ENCODE measurements around the gene FGFR4. TPM values are rescaled to one million over a fixed set of nuclear protein-coding genes. Genes with fewer than 3 reads are reported as not detected.
A peak's percentile ranks its signal among the peaks of the same experiment; 100 is the strongest.

FGFR4 gene
- total RNA-seq, 2 experiments from 2014 or later, result 0.64 to 1.8 TPM

- ChIA-PET CTCF (interaction anchor here (0.6 to 1.4 kb wide), 2 partner anchors 11 to 1672 kb away, joined by 3 to 7 read pairs; no protein-coding TSS in a partner anchor), POLR2A (no interaction called here)
- no peaks in the 10 kb centered on the region for H3K27me3 Mint-ChIP-seq
- no peak overlapping the region for H3K4me3 Mint-ChIP-seq
- H3K4me1 Mint-ChIP-seq, result peaks cover 3% of the 10 kb centered on the region
- no peak overlapping the region for H3K27ac Mint-ChIP-seq
- H3K9me3 Mint-ChIP-seq, result no peaks in the 10 kb centered on the region
- peaks cover 13% of the 10 kb centered on the region for H3K36me3 Mint-ChIP-seq (ENCODE audit: low read depth)
- DNase-seq, result no peak
Observed at GRCh38 chr5:177067503-177067902, 19.2 kb upstream of the FGFR4 start.

- Mint-ChIP-seq H3K9me3 (no peaks in the 10 kb centered on the region), H3K36me3 (ENCODE audit: low read depth) (peaks cover 14% of the 10 kb centered on the region), H3K27ac (no peak overlapping the region), H3K4me1 (peaks cover 4% of the 10 kb centered on the region), H3K27me3 (no peaks in the 10 kb centered on the region), H3K4me3 (no peak overlapping the region)
- ChIA-PET POLR2A (no interaction called here), CTCF (interaction anchor here (0.6 to 4.5 kb wide), 8 partner anchors 9 to 341 kb away, joined by 3 to 19 read pairs (median 4); no protein-coding TSS in a partner anchor)
- DNase-seq, result no peak
Observed at GRCh38 chr5:177070536-177071191, 16.1 kb upstream of the FGFR4 start.

- H3K27ac Mint-ChIP-seq, result no peak overlapping the region
- peak; percentile 84 for DNase-seq
- no peaks in the 10 kb centered on the region for H3K9me3 Mint-ChIP-seq
- peaks cover 4% of the 10 kb centered on the region for H3K4me1 Mint-ChIP-seq
- no peak overlapping the region for H3K4me3 Mint-ChIP-seq
- POLR2A ChIA-PET, result no interaction called here
- CTCF ChIA-PET, result interaction anchor here (0.5 to 4.5 kb wide), 14 partner anchors 8 to 332 kb away, joined by 3 to 19 read pairs (median 3); partner anchors contain the start of gene FGFR4
- no peaks in the 10 kb centered on the region for H3K27me3 Mint-ChIP-seq
- peaks cover 11% of the 10 kb centered on the region for H3K36me3 Mint-ChIP-seq (ENCODE audit: low read depth)
Observed at GRCh38 chr5:177071666-177072385, 14.9 kb upstream of the FGFR4 start.

- ChIA-PET POLR2A (no interaction called here), CTCF (interaction anchor here (2.2 kb wide), 1 partner anchor 10 kb away, joined by 7 read pairs; no protein-coding TSS in a partner anchor)
- Mint-ChIP-seq H3K36me3 (ENCODE audit: low read depth) (peaks cover 7% of the 10 kb centered on the region), H3K27ac (no peak overlapping the region), H3K9me3 (no peaks in the 10 kb centered on the region), H3K27me3 (no peaks in the 10 kb centered on the region), H3K4me3 (no peak overlapping the region), H3K4me1 (peaks cover 1% of the 10 kb centered on the region)
- no peak for DNase-seq
Observed at GRCh38 chr5:177077335-177077734, 9.4 kb upstream of the FGFR4 start.

- Mint-ChIP-seq H3K4me3 (no peak overlapping the region), H3K27me3 (peaks cover 5% of the 10 kb centered on the region), H3K9me3 (no peaks in the 10 kb centered on the region), H3K36me3 (ENCODE audit: low read depth) (no peaks in the 10 kb centered on the region), H3K27ac (no peak overlapping the region), H3K4me1 (no peaks in the 10 kb centered on the region)
- DNase-seq, result no peak
- POLR2A ChIA-PET, result no interaction called here
- CTCF ChIA-PET, result interaction anchor here (0.8 to 2.2 kb wide), 5 partner anchors 8 to 419 kb away, joined by 3 to 7 read pairs (median 3); no protein-coding TSS in a partner anchor
Observed at GRCh38 chr5:177079606-177080005, 7.1 kb upstream of the FGFR4 start.

- ChIA-PET POLR2A (no interaction called here), CTCF (interaction anchor here (1.0 to 1.4 kb wide), 2 partner anchors 9 to 420 kb away, joined by 3 to 4 read pairs; no protein-coding TSS in a partner anchor)
- Mint-ChIP-seq H3K27me3 (peaks cover 8% of the 10 kb centered on the region), H3K4me3 (no peak overlapping the region), H3K9me3 (no peaks in the 10 kb centered on the region), H3K4me1 (no peaks in the 10 kb centered on the region), H3K27ac (no peak overlapping the region), H3K36me3 (ENCODE audit: low read depth) (no peaks in the 10 kb centered on the region)
- no peak for DNase-seq
Observed at GRCh38 chr5:177080265-177080664, 6.5 kb upstream of the FGFR4 start.

- DNase-seq, result no peak
- Mint-ChIP-seq H3K27me3 (peaks cover 20% of the 10 kb centered on the region), H3K4me1 (peaks cover 7% of the 10 kb centered on the region), H3K36me3 (ENCODE audit: low read depth) (no peaks in the 10 kb centered on the region), H3K9me3 (no peaks in the 10 kb centered on the region), H3K4me3 (no peak overlapping the region), H3K27ac (no peak overlapping the region)
- CTCF ChIA-PET, result interaction anchor here (0.6 to 1.3 kb wide), 2 partner anchors 10 to 78 kb away, joined by 3 read pairs; no protein-coding TSS in a partner anchor
- POLR2A ChIA-PET, result no interaction called here
Observed at GRCh38 chr5:177081859-177082258, 4.9 kb upstream of the FGFR4 start.

GRCh38 chr5:177083357-177083756 lies 3.4 kb upstream of the FGFR4 start:
- peaks cover 10% of the 10 kb centered on the region for H3K4me1 Mint-ChIP-seq
- H3K36me3 Mint-ChIP-seq (ENCODE audit: low read depth), result peaks cover 1% of the 10 kb centered on the region
- DNase-seq, result no peak
- H3K9me3 Mint-ChIP-seq, result no peaks in the 10 kb centered on the region
- H3K4me3 Mint-ChIP-seq, result no peak overlapping the region
- H3K27me3 Mint-ChIP-seq, result peaks cover 28% of the 10 kb centered on the region
- H3K27ac Mint-ChIP-seq, result no peak overlapping the region
- ChIA-PET CTCF (interaction anchor here (1.0 to 4.0 kb wide), 3 partner anchors 9 to 23 kb away, joined by 3 to 17 read pairs (median 7); no protein-coding TSS in a partner anchor), POLR2A (no interaction called here)

- H3K36me3 Mint-ChIP-seq (ENCODE audit: low read depth), result peaks cover 1% of the 10 kb centered on the region
- no peak overlapping the region for H3K27ac Mint-ChIP-seq
- peaks cover 10% of the 10 kb centered on the region for H3K4me1 Mint-ChIP-seq
- no peak overlapping the region for H3K4me3 Mint-ChIP-seq
- DNase-seq, result no peak
- POLR2A ChIA-PET, result no interaction called here
- CTCF ChIA-PET, result interaction anchor here (1.0 to 4.4 kb wide), 4 partner anchors 10 to 29 kb away, joined by 3 to 27 read pairs (median 12); no protein-coding TSS in a partner anchor
- no peaks in the 10 kb centered on the region for H3K9me3 Mint-ChIP-seq
- H3K27me3 Mint-ChIP-seq, result peaks cover 36% of the 10 kb centered on the region
Observed at GRCh38 chr5:177084175-177084574, 2.5 kb upstream of the FGFR4 start.

- Mint-ChIP-seq H3K36me3 (ENCODE audit: low read depth) (peaks cover 1% of the 10 kb centered on the region), H3K27ac (peak overlapping the region; percentile 11), H3K4me3 (peak overlapping the region; percentile 53), H3K27me3 (peaks cover 36% of the 10 kb centered on the region), H3K4me1 (peaks cover 10% of the 10 kb centered on the region), H3K9me3 (no peaks in the 10 kb centered on the region)
- CTCF ChIA-PET, result interaction anchor here (0.8 to 4.4 kb wide), 5 partner anchors 14 to 318 kb away, joined by 3 to 27 read pairs (median 3); no protein-coding TSS in a partner anchor
- DNase-seq, result no peak
- POLR2A ChIA-PET, result no interaction called here
Observed at GRCh38 chr5:177085985-177086653, 596 bp upstream of the FGFR4 start.

GRCh38 chr5:177087398-177088005 lies 787 bp downstream of the FGFR4 start:
- Mint-ChIP-seq H3K36me3 (ENCODE audit: low read depth) (peaks cover 1% of the 10 kb centered on the region), H3K27ac (no peak overlapping the region), H3K4me3 (peak overlapping the region; percentile 32), H3K4me1 (peaks cover 10% of the 10 kb centered on the region), H3K27me3 (peaks cover 36% of the 10 kb centered on the region), H3K9me3 (no peaks in the 10 kb centered on the region)
- ChIA-PET POLR2A (no interaction called here), CTCF (interaction anchor here (0.9 to 4.4 kb wide), 3 partner anchors 17 to 31 kb away, joined by 3 to 27 read pairs (median 3); no protein-coding TSS in a partner anchor)
- no peak for DNase-seq

- peaks cover 1% of the 10 kb centered on the region for H3K36me3 Mint-ChIP-seq (ENCODE audit: low read depth)
- peaks cover 32% of the 10 kb centered on the region for H3K27me3 Mint-ChIP-seq
- H3K27ac Mint-ChIP-seq, result no peak overlapping the region
- DNase-seq, result no peak
- peaks cover 10% of the 10 kb centered on the region for H3K4me1 Mint-ChIP-seq
- no peak overlapping the region for H3K4me3 Mint-ChIP-seq
- POLR2A ChIA-PET, result interaction anchor here (0.7 kb wide), 1 partner anchor 116 kb away, joined by 3 read pairs; no protein-coding TSS in a partner anchor
- CTCF ChIA-PET, result no interaction called here
- H3K9me3 Mint-ChIP-seq, result no peaks in the 10 kb centered on the region
Observed at GRCh38 chr5:177089127-177089526, 2.4 kb downstream of the FGFR4 start.

Measured in activated CD4-positive, alpha-beta T cell treated with anti-CD3 and anti-CD28 coated beads, Interleukin-2, amount 10 ng/mL, durations not matched to agents 7 days and 5 days (primary cell).